NCI-H2081 (cell line): ENCODE measurements around the gene CTNNA2.

Experiments
- DNase-seq, 2 experiments: peaks; one replicate each; lab custom pipeline; 2025; lab: John Stamatoyannopoulos, UW

The CTNNA2 gene

DNA sequence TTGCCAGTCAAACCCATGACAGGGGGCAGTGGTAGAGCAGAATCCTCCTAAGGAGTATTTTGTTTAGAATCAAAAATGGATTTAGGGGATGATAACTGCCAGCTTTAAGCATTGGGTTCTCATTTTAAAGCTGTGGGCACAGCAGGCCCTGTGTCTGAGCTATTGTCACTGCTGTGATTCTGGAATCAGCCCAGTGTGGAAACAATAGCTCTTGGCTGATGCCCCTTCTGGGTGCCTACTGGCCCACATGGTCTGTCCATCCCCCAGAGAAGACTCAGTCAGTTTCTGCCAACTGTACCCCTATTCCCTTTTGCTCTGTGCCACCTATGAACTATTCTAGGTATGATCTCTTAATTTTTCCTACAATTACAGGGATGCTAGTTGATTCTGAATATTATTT lies 883.4 kb downstream of the CTNNA2 start:
- DNase-seq: no peak

- no peak for DNase-seq
Measured at GRCh38 chr2:80403081-80403480, 890.2 kb downstream of the CTNNA2 start.

- no peak for DNase-seq
Measured at GRCh38 chr2:80407377-80407776, 894.5 kb downstream of the CTNNA2 start.

DNA sequence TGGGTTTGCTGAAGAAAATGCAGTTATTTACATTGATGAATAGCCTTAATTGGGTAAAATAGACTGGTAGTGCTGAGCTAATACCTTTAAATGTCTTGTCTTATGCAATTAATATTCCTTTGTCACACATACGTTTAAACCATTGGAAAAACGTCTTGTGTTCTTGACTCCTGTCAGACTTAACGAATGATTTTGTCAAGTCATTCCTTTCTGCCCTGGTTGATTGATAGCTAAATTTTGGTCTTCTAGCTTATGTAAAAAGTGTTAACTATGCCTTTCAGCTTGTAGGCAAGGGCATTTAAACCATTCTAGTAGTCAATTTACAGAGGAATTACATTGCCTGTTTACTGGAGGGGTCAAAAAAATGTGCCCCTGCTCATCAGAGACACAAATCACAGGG lies 897.5 kb downstream of the CTNNA2 start:
- no peak for DNase-seq

GRCh38 chr2:80413136-80413535 lies 900.3 kb downstream of the CTNNA2 start:
- no peak for DNase-seq

- DNase-seq: no peak
Measured at GRCh38 chr2:80417737-80418136, 904.9 kb downstream of the CTNNA2 start.

DNA sequence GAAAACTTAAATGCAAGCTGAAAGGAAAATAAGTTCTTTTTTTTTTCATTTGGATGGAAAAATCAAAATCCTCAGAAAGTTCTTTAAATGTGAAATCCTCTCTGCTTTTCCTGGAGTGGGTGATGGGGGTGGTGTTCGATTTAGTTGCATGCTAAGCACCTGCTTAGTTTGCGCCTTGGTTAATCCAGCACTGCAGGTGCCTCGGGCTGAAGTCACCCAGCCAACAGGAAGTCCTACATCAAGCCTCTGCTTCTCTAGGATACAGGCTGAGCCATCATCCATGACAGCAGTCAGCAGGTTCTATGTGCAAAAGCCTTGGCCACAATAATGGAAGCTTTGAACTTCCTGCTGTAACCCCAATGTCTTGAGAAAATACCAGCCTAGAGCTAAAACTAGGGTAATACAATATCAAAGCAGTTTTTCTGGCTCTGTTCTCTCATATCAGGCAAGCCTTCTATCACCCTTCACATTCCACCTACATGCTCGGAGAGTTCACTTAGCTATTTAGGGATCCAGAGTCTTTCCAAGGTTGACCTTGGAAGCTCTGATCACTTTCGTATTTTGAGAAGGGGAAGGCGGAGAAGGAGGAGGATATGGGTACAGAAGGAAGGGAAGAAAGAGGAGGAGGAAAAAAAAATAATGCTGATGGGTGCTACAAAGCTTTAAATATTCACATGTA lies 907.8 kb downstream of the CTNNA2 start:
- DNase-seq: peak in 1 of 2 experiments; percentile 41

DNA sequence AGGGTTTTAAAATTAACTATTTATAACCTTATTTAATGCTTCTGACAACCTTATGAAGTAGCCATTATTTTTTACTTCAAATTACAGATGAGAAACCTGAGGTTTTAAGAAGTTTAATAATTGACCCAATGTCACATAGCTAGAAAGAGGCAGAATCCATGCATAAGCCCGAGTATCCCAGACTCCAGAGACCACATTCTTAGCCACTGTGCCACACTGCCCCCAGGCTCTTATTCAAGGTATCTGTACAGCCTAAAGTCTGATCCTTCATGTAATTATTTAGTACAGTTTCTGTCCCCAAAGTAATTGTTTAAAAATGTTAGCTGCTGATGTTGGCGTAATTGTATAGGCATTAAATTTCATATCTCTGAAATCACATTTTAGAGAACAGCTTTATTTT lies 916.4 kb downstream of the CTNNA2 start:
- DNase-seq: no peak

- DNase-seq: no peak
Measured at GRCh38 chr2:80437959-80438358, 925.1 kb downstream of the CTNNA2 start.

- no peak for DNase-seq
Measured at GRCh38 chr2:80438686-80439085, 925.8 kb downstream of the CTNNA2 start.

- peak in 1 of 2 experiments; percentile 5 for DNase-seq
Measured at GRCh38 chr2:80454628-80455027, 941.8 kb downstream of the CTNNA2 start.

GRCh38 chr2:80459028-80459427 lies 946.2 kb downstream of the CTNNA2 start:
- DNase-seq: peak; percentile 50 to 80

DNA sequence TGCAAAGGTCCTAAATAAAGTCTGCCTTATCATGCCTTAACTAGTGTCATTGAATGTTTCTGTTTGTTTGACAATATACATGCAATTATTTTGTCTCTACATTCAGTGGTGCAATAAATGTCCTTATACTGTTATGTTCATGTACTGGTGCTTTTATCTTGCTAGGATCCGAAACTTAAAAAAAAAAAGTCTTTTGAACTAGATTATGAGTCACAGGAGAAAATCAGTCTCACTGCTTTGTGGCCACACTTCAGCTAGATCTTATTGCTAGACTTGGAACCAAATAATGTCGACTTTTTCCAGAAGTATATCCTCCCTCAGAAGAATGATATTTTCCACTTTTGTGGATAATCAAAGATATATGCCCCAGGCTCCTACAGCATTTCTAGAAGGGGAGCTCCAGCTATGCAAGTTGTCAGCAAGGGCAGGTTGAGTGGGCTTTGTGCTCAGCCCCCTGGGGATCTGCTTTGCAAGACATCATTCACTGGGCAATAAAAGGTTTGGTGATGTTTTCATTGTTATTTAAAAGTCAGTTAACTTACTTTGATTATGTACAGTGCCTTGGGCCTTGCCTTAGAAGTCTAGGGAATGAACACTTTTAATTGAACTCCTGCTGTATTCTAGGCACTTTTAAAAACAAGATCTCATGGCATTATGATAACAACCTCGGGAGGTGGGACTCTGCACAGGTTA lies 948.8 kb downstream of the CTNNA2 start:
- no peak for DNase-seq

DNA sequence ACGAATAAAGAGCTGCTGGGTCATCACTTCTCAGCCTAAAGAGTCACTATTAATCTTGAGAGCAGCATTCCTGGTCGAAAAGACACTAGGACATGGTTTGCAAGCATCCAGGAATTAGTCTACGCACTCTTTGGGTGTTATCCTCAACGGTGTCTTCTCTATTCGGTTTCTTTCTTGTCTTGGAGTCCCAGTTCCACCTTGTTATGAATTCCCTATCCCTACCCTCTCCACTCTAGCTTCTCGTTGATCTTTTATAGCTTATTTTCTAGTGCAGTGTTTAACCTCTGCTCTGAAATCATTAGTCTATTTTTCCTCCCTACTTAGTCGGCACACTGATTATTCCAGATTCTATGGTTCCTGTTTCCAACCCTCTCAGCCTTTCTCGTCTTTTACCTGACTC lies 949.8 kb downstream of the CTNNA2 start:
- DNase-seq: no peak

GRCh38 chr2:80464275-80464674 lies 951.4 kb downstream of the CTNNA2 start:
- no peak for DNase-seq

GRCh38 chr2:80467262-80467811 lies 954.5 kb downstream of the CTNNA2 start:
- no peak for DNase-seq

- no peak for DNase-seq
Measured at GRCh38 chr2:80469428-80469827, 956.6 kb downstream of the CTNNA2 start.

GRCh38 chr2:80473069-80473468 lies 960.2 kb downstream of the CTNNA2 start:
- no peak for DNase-seq

DNA sequence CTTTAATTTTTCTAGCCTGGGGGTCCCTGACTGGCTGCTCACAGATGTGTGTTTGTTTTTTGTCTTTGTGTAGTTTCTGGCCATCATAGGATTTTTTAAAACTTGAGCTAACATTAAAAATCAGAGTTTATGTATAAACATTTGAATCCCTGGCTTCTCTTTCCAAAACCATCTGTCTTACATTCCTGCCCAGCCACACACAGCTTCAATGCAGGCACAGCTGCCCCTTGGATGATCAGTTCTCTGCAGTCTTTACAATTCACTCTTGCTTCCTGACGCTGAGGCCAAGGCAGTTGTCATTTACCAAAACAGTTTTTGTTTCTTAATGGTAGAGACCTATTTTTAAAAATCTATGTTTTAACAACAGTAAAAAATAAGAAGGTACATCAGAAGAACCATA lies 960.9 kb downstream of the CTNNA2 start:
- DNase-seq: no peak

DNA sequence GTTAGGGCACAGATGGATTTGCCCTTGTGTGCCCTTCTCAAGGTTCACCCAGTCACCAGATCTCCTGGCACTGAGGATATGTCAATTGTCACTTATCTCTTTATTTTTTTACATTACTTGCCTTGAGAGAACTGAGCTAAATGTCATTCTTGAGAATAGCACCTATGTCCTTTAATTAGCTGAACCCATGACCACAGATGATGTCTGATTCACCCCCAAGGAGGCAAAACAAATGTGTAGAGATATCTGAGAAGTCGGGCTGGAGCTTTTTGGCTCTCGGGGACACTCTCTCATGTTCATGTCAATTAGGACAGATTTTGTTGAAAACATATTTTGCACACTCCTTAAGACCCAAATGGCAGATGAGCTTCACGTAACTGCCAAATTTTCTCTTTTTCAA lies 963.1 kb downstream of the CTNNA2 start:
- DNase-seq: no peak

DNA sequence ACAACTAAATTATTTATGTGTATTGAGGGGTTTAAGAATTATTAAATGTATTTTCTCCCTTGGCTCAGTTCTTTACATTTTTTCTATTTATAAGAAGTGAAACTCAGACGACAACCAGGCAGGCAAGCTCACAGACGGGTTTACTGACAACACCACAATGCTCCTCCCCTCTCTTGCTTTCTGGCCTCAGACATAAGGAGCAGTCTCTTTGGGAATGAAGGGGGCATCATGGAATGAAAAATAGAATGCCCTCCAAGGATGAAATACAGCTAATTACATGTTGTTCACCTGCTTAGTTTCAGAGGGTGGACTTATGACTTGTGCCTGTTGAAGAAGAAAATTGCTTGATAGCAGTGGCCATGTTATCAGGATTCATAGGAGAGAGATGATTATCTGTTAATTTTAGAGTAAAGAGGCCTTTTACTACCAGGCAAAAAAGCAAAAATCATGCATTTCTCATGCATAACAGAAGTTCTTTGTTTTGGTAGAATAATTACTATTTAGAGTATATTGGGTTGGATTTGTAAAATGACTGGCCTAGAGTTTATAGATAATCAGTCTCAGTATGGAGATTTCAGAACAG lies 963.8 kb downstream of the CTNNA2 start:
- DNase-seq: no peak

- no peak for DNase-seq
Measured at GRCh38 chr2:80482276-80482675, 969.4 kb downstream of the CTNNA2 start.

GRCh38 chr2:80489717-80490116 lies 976.9 kb downstream of the CTNNA2 start:
- no peak for DNase-seq
